ENCODE measurements around the gene CIB4. TPM values are rescaled to one million over a fixed set of nuclear protein-coding genes. Genes with fewer than 3 reads are reported as not detected.

Gene CIB4
- total RNA-seq, 1 donor from 2014 or later: not detected

- no peaks in the 10 kb centered on the region for H3K36me3 ChIP-seq
- no peak overlapping the region for H3K4me3 ChIP-seq
- no peak for DNase-seq
- TF ChIP-seq CTCF (IDR thresholded peaks at IDR 0.05): no peak
- intact Hi-C loops (cut with DNase I): no loop called here
- no peaks in the 10 kb centered on the region for H3K4me1 ChIP-seq
- H3K27ac ChIP-seq: no peak overlapping the region
- no peaks in the 10 kb centered on the region for H3K9me3 ChIP-seq
- peaks cover 20% of the 10 kb centered on the region for H3K27me3 ChIP-seq (ENCODE audit: low read depth)
- no peak for ATAC-seq
These were observed 65.2 kb downstream of the CIB4 start for GRCh38 chr2:26575836-26576564.

GRCh38 chr2:26574900-26575560 lies 66.1 kb downstream of the CIB4 start:
- intact Hi-C loops (cut with DNase I): no loop called here
- DNase-seq (no peak), ATAC-seq (no peak)
- H3K36me3 ChIP-seq: no peaks in the 10 kb centered on the region
- no peaks in the 10 kb centered on the region for H3K4me1 ChIP-seq
- H3K27ac ChIP-seq: no peak overlapping the region
- H3K4me3 ChIP-seq: no peak overlapping the region
- H3K27me3 ChIP-seq (ENCODE audit: low read depth): peaks cover 21% of the 10 kb centered on the region
- TF ChIP-seq CTCF (IDR thresholded peaks at IDR 0.05): no peak
- H3K9me3 ChIP-seq: no peaks in the 10 kb centered on the region

GRCh38 chr2:26574066-26574899 lies 66.9 kb downstream of the CIB4 start:
- H3K9me3 ChIP-seq: no peaks in the 10 kb centered on the region

GRCh38 chr2:26573241-26573925 lies 67.8 kb downstream of the CIB4 start:
- TF ChIP-seq CTCF (IDR thresholded peaks at IDR 0.05): no peak
- Histone ChIP-seq H3K27ac (no peak overlapping the region), H3K4me3 (no peak overlapping the region), H3K36me3 (no peaks in the 10 kb centered on the region), H3K4me1 (no peaks in the 10 kb centered on the region), H3K9me3 (no peaks in the 10 kb centered on the region), H3K27me3 (ENCODE audit: low read depth) (peaks cover 25% of the 10 kb centered on the region)
- intact Hi-C loops (cut with DNase I): no loop called here
- DNase-seq: no peak
- no peak for ATAC-seq

More at GRCh38 chr2:26574066-26574899, 66.9 kb downstream of the CIB4 start:
- H3K27ac ChIP-seq: no peak overlapping the region
- no peak overlapping the region for H3K4me3 ChIP-seq
- no peaks in the 10 kb centered on the region for H3K36me3 ChIP-seq
- ATAC-seq (no peak), DNase-seq (no peak)
- TF ChIP-seq CTCF (IDR thresholded peaks at IDR 0.05): no peak
- peaks cover 25% of the 10 kb centered on the region for H3K27me3 ChIP-seq (ENCODE audit: low read depth)
- intact Hi-C loops (cut with DNase I): no loop called here
- H3K4me1 ChIP-seq: no peaks in the 10 kb centered on the region

GRCh38 chr2:26572591-26572990 lies 68.6 kb downstream of the CIB4 start:
- no peaks in the 10 kb centered on the region for H3K9me3 ChIP-seq
- TF ChIP-seq CTCF (IDR thresholded peaks at IDR 0.05): no peak
- H3K27ac ChIP-seq: no peak overlapping the region
- no peak overlapping the region for H3K4me3 ChIP-seq
- H3K27me3 ChIP-seq (ENCODE audit: low read depth): peaks cover 23% of the 10 kb centered on the region
- ATAC-seq: no peak
- intact Hi-C loops (cut with DNase I): no loop called here
- DNase-seq: no peak
- no peaks in the 10 kb centered on the region for H3K36me3 ChIP-seq
- H3K4me1 ChIP-seq: no peaks in the 10 kb centered on the region

Data from lower lobe of right lung (tissue), 2 donors.